IMR-90 (cell line): ENCODE data around the gene NUBP1. TPM values are rescaled to one million over a fixed set of nuclear protein-coding genes. Genes with fewer than 3 reads are reported as not detected.

Experiments used
- ATAC-seq: fragments of 200-7000 bp; cut with Tn5 transposase; 2 replicates; pipeline ENCODE4 v1.9.1; 2020; ENCODE audit warnings: low read depth, mild to moderate bottlenecking, moderate library complexity
- BruUV-seq: library from RNA; stranded (reverse); fragments of 400-500 nt; replicated peaks from 2 replicates; lab custom pipeline; 2021; lab: Mats Ljungman, UMichigan
- CTCF ChIA-PET: fragments of 300-600 bp; formaldehyde crosslinking; extraction: SDS; loops from one replicate; lab custom pipeline; 2021; ENCODE audit warnings: antibody characterized with exemption; lab: Yijun Ruan, JAX
- POLR2A ChIA-PET: fragments of 300-600 bp; sonication (Branson Sonifier 250); formaldehyde crosslinking; loops from one replicate; lab custom pipeline; 2022; ENCODE audit warnings: antibody characterized with exemption; ENCODE audit not compliant: unreplicated experiment; lab: Charles Lee
- DNase-seq: peaks from one replicate; pipeline ENCODE4 v3.0.0; 2013
- H2AFZ ChIP-seq: replicated peaks from 2 replicates; pipeline ENCODE3; 2013; ENCODE audit warnings: low read length, mild to moderate bottlenecking; ENCODE audit not compliant: poor library complexity
- H2AK5ac ChIP-seq: 2 replicates; pipeline ENCODE4 v1.6.1; 2013; ENCODE audit warnings: low read depth, low read length, inconsistent platforms
- H2AK9ac ChIP-seq: replicated peaks from 2 replicates; pipeline ENCODE3; 2013; ENCODE audit warnings: mild to moderate bottlenecking, low read depth, low read length, moderate library complexity; ENCODE audit not compliant: poor library complexity
- H2BK120ac ChIP-seq: 2 replicates; pipeline ENCODE4 v1.6.1; 2013; ENCODE audit warnings: low read depth, low read length, inconsistent platforms
- H2BK15ac ChIP-seq: 3 replicates; pipeline ENCODE4 v1.6.1; 2013; ENCODE audit warnings: low read depth, low read length, inconsistent platforms
- H2BK20ac ChIP-seq: 2 replicates; pipeline ENCODE4 v1.6.1; 2013; ENCODE audit warnings: low read depth, mild to moderate bottlenecking, inconsistent platforms, low read length, moderate library complexity
- H2BK5ac ChIP-seq: 2 replicates; pipeline ENCODE4 v1.6.1; 2013; ENCODE audit warnings: mild to moderate bottlenecking, low read depth, low read length, inconsistent platforms; ENCODE audit not compliant: poor library complexity, severe bottlenecking
- H3K14ac ChIP-seq: replicated peaks from 2 replicates; pipeline ENCODE4 v1.6.1; 2013; ENCODE audit warnings: low read depth, low read length, inconsistent platforms
- H3K18ac ChIP-seq: 2 replicates; pipeline ENCODE4 v1.6.1; 2013; ENCODE audit warnings: low read depth, low read length, control low read depth
- H3K23ac ChIP-seq: 2 replicates; pipeline ENCODE4 v1.6.1; 2013; ENCODE audit warnings: low read depth, low read length, inconsistent platforms
- H3K27ac ChIP-seq: 2 replicates; pipeline ENCODE4 v1.5.1; 2013; ENCODE audit warnings: mild to moderate bottlenecking, control low read depth, low read length; ENCODE audit not compliant: insufficient read depth
- H3K27me3 ChIP-seq: 2 replicates; pipeline ENCODE4 v1.6.1; 2013; ENCODE audit warnings: low read length; ENCODE audit not compliant: control insufficient read depth, insufficient read depth
- H3K36me3 ChIP-seq: 2 replicates; pipeline ENCODE4 v1.6.1; 2013; ENCODE audit warnings: low read length, mixed read lengths; ENCODE audit not compliant: control insufficient read depth, insufficient read depth
- H3K4ac ChIP-seq: 2 replicates; pipeline ENCODE4 v1.6.1; 2013; ENCODE audit warnings: low read depth, low read length, inconsistent platforms
- H3K4me1 ChIP-seq: 2 replicates; pipeline ENCODE4 v1.6.1; 2013; ENCODE audit warnings: low read length, mixed read lengths; ENCODE audit not compliant: control insufficient read depth, insufficient read depth
- H3K4me2 ChIP-seq: 2 replicates; pipeline ENCODE4 v1.6.1; 2013; ENCODE audit warnings: low read depth, mild to moderate bottlenecking, control low read depth, low read length, moderate library complexity
- H3K4me3 ChIP-seq: 2 replicates; pipeline ENCODE4 v1.5.1; 2013; ENCODE audit warnings: low read depth, mild to moderate bottlenecking, control low read depth, low read length, moderate library complexity; ENCODE audit not compliant: insufficient read depth
- H3K56ac ChIP-seq: 2 replicates; pipeline ENCODE4 v1.6.1; 2013; ENCODE audit warnings: low read length, inconsistent platforms; ENCODE audit not compliant: insufficient read depth; ENCODE audit errors: extremely low read depth
- H3K79me1 ChIP-seq, 2 experiments: 2 replicates each; pipeline ENCODE4 v1.6.1; 2013; ENCODE audit warnings: low read length in 2 of 2, inconsistent platforms in 1 of 2, low read depth in 1 of 2
- H3K9ac ChIP-seq: 2 replicates; pipeline ENCODE4 v1.6.1; 2013; ENCODE audit warnings: low read depth, low read length, control low read depth
- H3K9me1 ChIP-seq: 2 replicates; pipeline ENCODE4 v1.6.1; 2013; ENCODE audit warnings: low read length, inconsistent platforms; ENCODE audit not compliant: insufficient read depth
- H3K9me3 ChIP-seq: 2 replicates; pipeline ENCODE4 v1.6.1; 2013; ENCODE audit warnings: low read length; ENCODE audit not compliant: control insufficient read depth, insufficient read depth
- H4K20me1 ChIP-seq: 2 replicates; pipeline ENCODE4 v1.6.1; 2013; ENCODE audit warnings: low read length, inconsistent platforms; ENCODE audit not compliant: insufficient read depth
- H4K5ac ChIP-seq: 2 replicates; pipeline ENCODE4 v1.6.1; 2013; ENCODE audit warnings: mild to moderate bottlenecking, low read depth, low read length, control low read depth
- H4K8ac ChIP-seq, 2 experiments: 2 replicates each; pipeline ENCODE4 v1.6.1; 2013; ENCODE audit warnings: low read depth in 2 of 2, low read length in 2 of 2, control low read depth in 1 of 2, inconsistent platforms in 1 of 2
- H4K91ac ChIP-seq: 2 replicates; pipeline ENCODE4 v1.6.1; 2013; ENCODE audit warnings: low read depth, low read length, inconsistent platforms; ENCODE audit not compliant: insufficient read depth
- FOS ChIP-seq: fragments of 150-350 bp; IDR thresholded peaks from 2 replicates; pipeline ENCODE4 v1.6.1; 2016; ENCODE audit warnings: low read depth, low read length
- MAFK ChIP-seq: IDR thresholded peaks from 2 replicates; pipeline ENCODE4 v1.6.1; 2012; ENCODE audit warnings: low read depth, low read length, improper control_type of control experiment
- MXI1 ChIP-seq: IDR thresholded peaks from 2 replicates; pipeline ENCODE4 v1.6.1; 2012; ENCODE audit warnings: low read depth, mild to moderate bottlenecking, low read length, moderate library complexity, borderline replicate concordance
- NFE2L2 ChIP-seq: fragments of 150-350 bp; IDR thresholded peaks from 2 replicates; pipeline ENCODE4 v1.6.1; 2016; ENCODE audit warnings: low read depth, mild to moderate bottlenecking, low read length
- RCOR1 ChIP-seq: IDR thresholded peaks from 2 replicates; pipeline ENCODE4 v1.6.1; 2012; ENCODE audit warnings: mild to moderate bottlenecking, low read length, improper control_type of control experiment; ENCODE audit not compliant: insufficient replicate concordance
- RFX5 ChIP-seq: IDR thresholded peaks from 2 replicates; pipeline ENCODE4 v1.8.0; 2012; ENCODE audit warnings: low read depth, mild to moderate bottlenecking, low read length, moderate library complexity
- WGBS, 2 experiments: methylation state at CpG; one replicate each; pipeline versions ENCODE4 v1.1.5 to v1.1.7; 2013; ENCODE audit warnings: missing lambda C conversion rate in 2 of 2; ENCODE audit not compliant: insufficient read length in 1 of 2; ENCODE audit errors: extremely low coverage in 2 of 2; 5-methylcytosine and 5-hydroxymethylcytosine counted together
- dilution Hi-C: fragments of 300-500 bp; cut with HindIII; formaldehyde crosslinking; loops from one replicate; pipeline ENCODE4 v1.14.3; 2018; ENCODE audit warnings: low sequenced_read_pairs; ENCODE audit not compliant: unreplicated experiment
- in situ Hi-C: fragments of 300-500 bp; cut with MboI; formaldehyde crosslinking; loops from 3 replicates; pipeline ENCODE4 v1.14.3; 2019; ENCODE audit warnings: low sequenced_read_pairs, inconsistent platforms, mixed read lengths
- intact Hi-C: fragments of 100-400 bp; cut with micrococcal nuclease; formaldehyde crosslinking; loops from 2 replicates; pipeline ENCODE4 v1.10.0; 2022
- polyA plus RNA-seq, 3 experiments: library from polyadenylated mRNA; depleted of rRNA; stranded (reverse); fragments of >200 nt; gene quantifications; 2 replicates each; pipeline ENCODE4 v1.2.3, GENCODE V29; 2012; ENCODE audit warnings: low replicate concordance in 1 of 3
- total RNA-seq: library from RNA; depleted of rRNA; stranded (reverse); fragments of >200 nt; gene quantifications from 2 replicates; pipeline ENCODE4 v1.2.3, GENCODE V29; 2012
- TF ChIP-seq, protein P1 (sequence below): conservative IDR thresholded peaks from 2 replicates; pipeline ENCODE4 v1.5.1; 2012; ENCODE audit warnings: mild to moderate bottlenecking, low read depth, low read length, improper control_type of control experiment
- TF ChIP-seq, protein P2 (sequence below): fragments of 150-350 bp; IDR thresholded peaks from 2 replicates; pipeline ENCODE4 v1.6.1; 2017; ENCODE audit warnings: mild to moderate bottlenecking, antibody characterized with exemption, low read length, low read depth
- TF ChIP-seq, protein P3 (sequence below): fragments of 150-350 bp; IDR thresholded peaks from 2 replicates; pipeline ENCODE4 v1.6.1; 2016; ENCODE audit warnings: low read depth, mild to moderate bottlenecking, low read length, moderate library complexity, borderline replicate concordance

Gene NUBP1
- total and polyA plus RNA-seq, 2 of the 4 experiments (the other 2 are of a cell fraction) = 28.0 to 31.5 TPM

- CTCF ChIA-PET = interaction anchor here (0.6 kb wide), 1 partner anchor 1254 kb away, joined by 3 read pairs; no protein-coding TSS in a partner anchor
- DNase-seq (no peak), ATAC-seq (no peak)
- intact Hi-C loops (no loop called here), dilution Hi-C loops (no loop called here), in situ Hi-C loops (no loop called here)
- BruUV-seq = no TSS peak
- Histone ChIP-seq H3K27me3 (peaks cover 3% of the 10 kb centered on the region; the same call in 1 of the 2 replicates), H2AK9ac (no peak overlapping the region), H2BK5ac (no peak overlapping the region), H2BK120ac (no peak overlapping the region), H4K5ac (no peak overlapping the region), H3K36me3 (no peaks in the 10 kb centered on the region), H3K9ac (no peak overlapping the region), H4K91ac (no peak overlapping the region), H3K4me3 (no peak overlapping the region), H3K27ac (no peak overlapping the region), H3K79me1 (no peaks in the 10 kb centered on the region), H3K23ac (no peak overlapping the region), H3K9me1 (no peaks in the 10 kb centered on the region), H3K4ac (no peak overlapping the region), H3K4me2 (no peak overlapping the region), H2BK15ac (no peak overlapping the region), H3K56ac (no peak overlapping the region), H2AK5ac (no peak overlapping the region), H3K14ac (no peak overlapping the region), H4K8ac (no peak overlapping the region), H2BK20ac (no peak overlapping the region), H2AFZ (no peak overlapping the region), H3K4me1 (no peaks in the 10 kb centered on the region), H3K9me3 (no peaks in the 10 kb centered on the region), H3K18ac (no peak overlapping the region), H4K20me1 (no peaks in the 10 kb centered on the region)
- no CpG with 5 or more reads among the region's 3 CpGs for WGBS, 2 experiments
- no peak for TF ChIP-seq RFX5
- TF ChIP-seq MXI1 = no peak
- TF ChIP-seq MAFK = no peak
- TF ChIP-seq, protein P1, sequence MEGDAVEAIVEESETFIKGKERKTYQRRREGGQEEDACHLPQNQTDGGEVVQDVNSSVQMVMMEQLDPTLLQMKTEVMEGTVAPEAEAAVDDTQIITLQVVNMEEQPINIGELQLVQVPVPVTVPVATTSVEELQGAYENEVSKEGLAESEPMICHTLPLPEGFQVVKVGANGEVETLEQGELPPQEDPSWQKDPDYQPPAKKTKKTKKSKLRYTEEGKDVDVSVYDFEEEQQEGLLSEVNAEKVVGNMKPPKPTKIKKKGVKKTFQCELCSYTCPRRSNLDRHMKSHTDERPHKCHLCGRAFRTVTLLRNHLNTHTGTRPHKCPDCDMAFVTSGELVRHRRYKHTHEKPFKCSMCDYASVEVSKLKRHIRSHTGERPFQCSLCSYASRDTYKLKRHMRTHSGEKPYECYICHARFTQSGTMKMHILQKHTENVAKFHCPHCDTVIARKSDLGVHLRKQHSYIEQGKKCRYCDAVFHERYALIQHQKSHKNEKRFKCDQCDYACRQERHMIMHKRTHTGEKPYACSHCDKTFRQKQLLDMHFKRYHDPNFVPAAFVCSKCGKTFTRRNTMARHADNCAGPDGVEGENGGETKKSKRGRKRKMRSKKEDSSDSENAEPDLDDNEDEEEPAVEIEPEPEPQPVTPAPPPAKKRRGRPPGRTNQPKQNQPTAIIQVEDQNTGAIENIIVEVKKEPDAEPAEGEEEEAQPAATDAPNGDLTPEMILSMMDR = no peak
- TF ChIP-seq FOS = no peak
- no peak for TF ChIP-seq RCOR1
- no peak for TF ChIP-seq NFE2L2
- TF ChIP-seq, protein P2, sequence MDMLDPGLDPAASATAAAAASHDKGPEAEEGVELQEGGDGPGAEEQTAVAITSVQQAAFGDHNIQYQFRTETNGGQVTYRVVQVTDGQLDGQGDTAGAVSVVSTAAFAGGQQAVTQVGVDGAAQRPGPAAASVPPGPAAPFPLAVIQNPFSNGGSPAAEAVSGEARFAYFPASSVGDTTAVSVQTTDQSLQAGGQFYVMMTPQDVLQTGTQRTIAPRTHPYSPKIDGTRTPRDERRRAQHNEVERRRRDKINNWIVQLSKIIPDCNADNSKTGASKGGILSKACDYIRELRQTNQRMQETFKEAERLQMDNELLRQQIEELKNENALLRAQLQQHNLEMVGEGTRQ = no peak
- TF ChIP-seq, protein P3, sequence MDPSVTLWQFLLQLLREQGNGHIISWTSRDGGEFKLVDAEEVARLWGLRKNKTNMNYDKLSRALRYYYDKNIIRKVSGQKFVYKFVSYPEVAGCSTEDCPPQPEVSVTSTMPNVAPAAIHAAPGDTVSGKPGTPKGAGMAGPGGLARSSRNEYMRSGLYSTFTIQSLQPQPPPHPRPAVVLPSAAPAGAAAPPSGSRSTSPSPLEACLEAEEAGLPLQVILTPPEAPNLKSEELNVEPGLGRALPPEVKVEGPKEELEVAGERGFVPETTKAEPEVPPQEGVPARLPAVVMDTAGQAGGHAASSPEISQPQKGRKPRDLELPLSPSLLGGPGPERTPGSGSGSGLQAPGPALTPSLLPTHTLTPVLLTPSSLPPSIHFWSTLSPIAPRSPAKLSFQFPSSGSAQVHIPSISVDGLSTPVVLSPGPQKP = no peak
- POLR2A ChIA-PET = no interaction called here
Measured at GRCh38 chr16:10799736-10800135, 56.1 kb downstream of the NUBP1 start.
